HG03025 (cell line): ENCODE results near the gene CCDC90B.
"Not testable (repeated sequence)": the region's sequence is repeated elsewhere in the genome, so short reads cannot be mapped to it uniquely, and the experiment has no call there.

Source experiments
- ATAC-seq: cut with Tn5 transposase; IDR thresholded peaks from one replicate; pipeline ENCODE4 v1.9.1; 2021; ENCODE audit warnings: mild to moderate bottlenecking, moderate library complexity; ENCODE audit not compliant: unreplicated experiment, low FRiP score

The CCDC90B gene, protein sequence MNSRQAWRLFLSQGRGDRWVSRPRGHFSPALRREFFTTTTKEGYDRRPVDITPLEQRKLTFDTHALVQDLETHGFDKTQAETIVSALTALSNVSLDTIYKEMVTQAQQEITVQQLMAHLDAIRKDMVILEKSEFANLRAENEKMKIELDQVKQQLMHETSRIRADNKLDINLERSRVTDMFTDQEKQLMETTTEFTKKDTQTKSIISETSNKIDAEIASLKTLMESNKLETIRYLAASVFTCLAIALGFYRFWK

DNA sequence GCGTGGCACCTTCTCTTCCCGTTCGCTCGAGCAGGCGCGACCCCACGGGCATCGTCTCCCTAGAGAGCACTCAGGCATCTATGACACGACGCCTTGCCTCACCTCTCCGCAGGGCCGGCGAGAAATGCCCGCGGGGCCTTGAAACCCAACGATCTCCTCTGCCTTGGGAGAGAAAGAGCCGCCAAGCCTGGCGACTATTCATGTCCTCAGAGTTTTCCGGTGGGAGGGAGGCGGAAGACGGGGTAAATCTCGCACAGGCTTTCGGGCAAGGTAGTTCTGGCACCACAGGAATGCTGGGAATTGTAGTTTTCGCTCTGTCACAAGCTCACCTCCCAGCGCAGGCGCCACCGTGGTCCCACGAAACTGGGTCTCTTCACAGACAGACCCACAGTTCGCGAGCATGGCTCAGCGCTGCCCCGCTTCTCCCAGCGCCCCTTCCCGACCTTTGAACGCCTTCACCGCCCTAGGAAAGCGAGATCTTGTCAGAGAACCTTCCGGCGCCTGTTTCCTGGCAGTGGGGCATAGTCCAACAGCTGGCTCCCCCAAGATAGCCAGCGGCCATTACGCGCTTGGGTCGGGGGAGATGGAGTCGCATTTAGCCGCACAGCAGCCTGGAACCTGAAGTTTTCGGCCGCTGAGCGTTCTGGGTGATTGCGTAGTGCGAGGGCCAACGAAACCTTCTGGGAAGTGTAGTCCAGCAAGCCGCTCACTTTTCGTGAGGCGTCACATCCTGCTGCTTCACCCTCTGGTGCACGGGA is at the start of gene CCDC90B:
Gene CCDC90B (minus strand): TSS at position 597 of the 758 bp plus-strand sequence. CDS start 395 bp downstream, at position 202.
- ATAC-seq = peak; percentile 91

GRCh38 chr11:83335446-83336070 is 49.4 kb upstream of the CCDC90B start:
- no peak for ATAC-seq

GRCh38 chr11:83330303-83330702 is 44.1 kb upstream of the CCDC90B start:
- no peak for ATAC-seq

- ATAC-seq = no peak
Observed at GRCh38 chr11:83326326-83326725, 40.2 kb upstream of the CCDC90B start.

GRCh38 chr11:83319346-83319745 is 33.2 kb upstream of the CCDC90B start:
- no peak for ATAC-seq

DNA sequence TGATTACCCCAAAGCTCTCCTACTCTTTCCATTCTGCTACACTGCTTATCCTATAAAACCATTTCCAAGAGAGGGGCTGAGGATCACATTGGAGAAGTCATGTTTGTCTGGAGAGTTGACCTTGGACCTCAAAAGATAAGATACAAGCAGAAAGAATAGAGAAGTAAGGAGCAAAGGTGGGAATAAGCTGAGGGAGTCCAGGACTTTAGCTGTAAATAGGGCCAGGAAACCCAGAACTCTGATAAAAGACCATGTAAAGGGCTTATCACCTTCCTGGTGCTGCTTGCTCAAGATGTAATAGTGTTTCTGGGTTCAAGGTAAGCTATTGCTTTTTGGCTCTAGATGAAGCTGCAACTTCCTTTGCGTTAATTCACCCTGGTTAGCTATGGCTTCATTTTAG is 32.8 kb upstream of the CCDC90B start:
- no peak for ATAC-seq

- ATAC-seq = no peak
Observed at GRCh38 chr11:83317757-83318690, 31.9 kb upstream of the CCDC90B start.

DNA sequence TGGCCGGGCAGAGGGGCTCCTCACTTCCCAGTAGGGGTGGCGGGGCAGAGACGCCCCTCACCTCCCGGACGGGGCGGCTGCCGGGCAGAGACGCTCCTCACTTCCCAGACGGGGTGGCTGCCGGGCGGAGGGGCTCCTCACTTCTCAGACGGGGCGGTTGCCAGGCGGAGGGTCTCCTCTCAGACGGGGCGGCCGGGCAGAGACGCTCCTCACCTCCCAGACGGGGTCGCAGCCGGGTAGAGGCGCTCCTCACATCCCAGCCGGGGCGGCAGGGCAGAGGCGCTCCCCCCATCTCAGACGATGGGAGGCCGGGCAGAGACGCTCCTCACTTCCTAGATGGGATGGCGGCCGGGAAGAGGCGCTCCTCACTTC is 30.7 kb upstream of the CCDC90B start:
- ATAC-seq = not testable (repeated sequence)

DNA sequence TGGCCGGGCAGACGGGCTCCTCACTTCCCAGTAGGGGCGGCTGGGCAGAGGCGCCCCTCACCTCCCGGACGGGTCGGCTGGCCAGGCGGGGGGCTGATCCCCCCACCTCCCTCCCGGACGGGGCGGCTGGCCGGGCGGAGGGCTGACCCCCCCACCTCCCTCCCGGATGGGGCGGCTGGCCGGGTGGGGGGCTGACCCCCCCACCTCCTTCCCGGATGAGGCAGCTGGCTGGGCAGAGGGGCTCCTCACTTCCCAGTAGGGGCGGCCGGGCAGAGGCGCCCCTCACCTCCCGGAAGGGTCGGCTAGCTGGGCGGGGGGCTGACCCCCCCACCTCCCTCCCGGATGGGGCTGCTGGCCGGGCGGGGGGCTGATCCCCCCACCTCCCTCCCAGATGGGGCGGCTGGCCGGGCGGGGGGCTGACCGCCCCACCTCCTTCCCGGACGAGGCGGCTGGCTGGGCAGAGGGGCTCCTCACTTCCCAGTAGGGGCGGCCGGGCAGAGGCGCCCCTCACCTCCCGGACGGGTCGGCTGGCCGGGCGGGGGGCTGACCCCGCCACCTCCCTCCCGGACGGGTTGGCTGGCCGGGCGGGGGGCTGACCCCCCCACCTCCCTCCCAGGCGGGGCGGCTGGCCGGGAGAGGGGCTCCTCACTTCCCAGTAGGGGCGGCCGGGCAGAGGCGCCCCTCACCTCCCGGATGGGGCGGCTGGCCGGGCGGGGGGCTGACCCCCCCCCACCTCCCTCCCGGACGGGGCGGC is 30.2 kb upstream of the CCDC90B start:
- not testable (repeated sequence) for ATAC-seq

DNA sequence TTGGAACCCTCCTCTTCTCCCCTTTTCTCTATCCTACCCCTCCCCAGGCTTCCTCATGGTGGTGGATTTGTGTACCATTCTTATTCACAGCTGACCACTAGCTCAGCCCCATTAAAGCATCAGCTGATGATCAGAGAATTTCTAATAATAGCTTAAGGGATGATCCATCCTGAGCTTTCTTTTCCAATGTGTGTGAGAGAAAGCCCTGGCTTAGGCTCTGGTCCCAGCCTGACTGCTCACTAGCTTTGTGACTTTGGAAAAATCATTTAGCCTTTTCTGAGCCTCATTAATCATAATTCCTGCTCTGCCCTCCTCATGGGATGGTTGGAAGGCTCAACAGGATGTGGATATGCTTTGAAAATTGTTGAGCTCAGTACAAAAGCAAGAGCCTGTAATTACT is 26.3 kb upstream of the CCDC90B start:
- ATAC-seq = no peak

GRCh38 chr11:83311701-83312100 is 25.5 kb upstream of the CCDC90B start:
- no peak for ATAC-seq

DNA sequence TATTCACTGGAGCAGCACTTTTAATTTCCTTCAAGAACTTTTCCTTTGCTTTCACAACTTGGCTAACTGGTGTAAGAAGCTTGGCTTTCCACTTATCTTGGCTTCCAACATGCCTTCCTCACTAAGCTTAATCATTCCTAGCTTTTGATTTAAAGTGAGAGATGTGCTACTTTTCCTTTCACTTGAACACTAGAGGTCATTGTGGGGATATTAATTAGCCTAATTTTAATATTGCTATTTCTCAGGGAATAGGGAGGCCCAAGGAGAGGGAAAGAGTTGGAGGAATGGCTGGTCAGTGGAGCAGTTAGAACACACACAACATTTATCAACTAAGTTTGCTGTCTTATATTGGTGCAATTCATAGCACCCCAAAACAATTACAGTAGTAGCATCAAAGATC is 24.6 kb upstream of the CCDC90B start:
- no peak for ATAC-seq

GRCh38 chr11:83308536-83308935 is 22.4 kb upstream of the CCDC90B start:
- ATAC-seq = not testable (repeated sequence)

DNA sequence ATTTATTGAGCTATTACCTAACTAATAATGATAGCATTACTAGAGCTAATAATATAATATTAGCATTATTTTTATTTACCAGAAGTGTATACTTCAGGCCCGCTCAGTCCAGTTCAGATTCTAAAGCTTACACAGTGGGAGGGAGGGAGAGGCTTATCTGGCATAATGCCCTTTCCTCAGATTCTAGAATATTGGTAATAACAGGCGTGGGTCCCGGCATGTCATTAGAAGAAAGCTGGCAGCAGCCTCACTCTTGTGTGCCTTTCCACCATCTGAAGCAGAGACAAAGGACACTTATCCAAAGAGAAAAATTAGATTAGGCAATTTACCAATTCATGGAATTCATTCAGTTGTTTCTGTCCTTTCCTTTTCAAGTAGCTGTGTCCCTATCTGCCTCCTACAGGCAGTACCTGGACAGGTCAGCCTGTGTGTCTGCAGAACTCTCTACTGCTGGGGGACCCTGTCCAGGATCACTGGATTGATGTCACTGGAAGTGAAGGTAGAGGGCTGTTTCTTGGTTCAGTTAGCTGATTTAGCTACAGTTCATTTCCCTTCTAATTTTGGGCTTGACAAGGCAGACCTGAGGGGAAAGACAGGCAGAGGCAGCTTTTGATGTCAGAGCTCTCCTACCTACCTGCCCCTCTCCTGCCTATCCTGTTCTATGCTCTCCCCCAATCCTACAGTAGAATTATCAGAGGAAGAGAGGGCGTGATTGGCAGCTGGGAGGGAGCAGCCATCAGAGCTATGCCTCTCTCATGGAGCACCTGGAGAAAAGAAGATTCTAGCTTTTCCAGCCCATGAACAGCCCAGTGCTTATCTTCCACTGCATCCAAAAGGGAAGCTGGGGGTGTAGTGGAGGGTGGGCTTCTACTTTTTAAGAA is 20.3 kb upstream of the CCDC90B start:
- no peak for ATAC-seq

GRCh38 chr11:83303316-83303715 is 17.1 kb upstream of the CCDC90B start:
- ATAC-seq = no peak

- ATAC-seq = no peak
Observed at GRCh38 chr11:83302151-83302550, 16.0 kb upstream of the CCDC90B start.

DNA sequence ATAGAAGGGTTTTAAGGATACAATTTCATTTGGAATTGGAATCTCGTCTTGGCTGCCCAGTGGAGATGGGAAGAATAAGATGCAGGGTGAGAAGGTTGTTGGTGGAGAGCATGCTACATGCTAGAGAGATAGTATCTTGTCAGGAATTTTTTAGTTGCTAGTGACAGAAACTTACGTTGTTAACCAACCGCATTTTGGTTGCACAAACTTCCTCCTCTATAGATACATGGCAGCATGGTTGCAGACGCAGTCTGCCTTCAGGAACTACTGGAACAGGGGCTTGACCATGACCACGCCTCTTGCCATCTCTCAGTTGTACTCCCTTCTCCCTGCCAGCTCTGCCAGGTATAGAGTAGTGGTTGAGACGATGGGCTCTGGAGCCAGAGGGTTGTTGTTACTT is 13.5 kb upstream of the CCDC90B start:
- ATAC-seq = no peak

GRCh38 chr11:83294208-83294607 is 8.0 kb upstream of the CCDC90B start:
- ATAC-seq = no peak

DNA sequence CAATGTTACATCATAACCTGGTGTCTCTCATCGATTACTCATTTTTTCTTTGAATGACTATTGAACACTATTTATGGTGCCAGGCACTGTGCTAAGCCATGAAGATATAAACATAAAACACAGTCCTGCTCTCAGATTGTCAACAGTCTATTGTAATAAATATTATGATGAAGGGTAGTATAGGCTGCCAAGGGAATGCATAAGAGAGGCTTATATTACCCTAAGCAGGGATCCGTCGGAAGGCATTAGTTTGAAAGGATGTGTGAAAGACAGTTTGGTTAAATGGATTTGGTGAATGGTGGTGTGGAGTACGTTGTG is 7.2 kb upstream of the CCDC90B start:
- ATAC-seq = no peak
